SU-DHL-6 (cell line): ENCODE results near the gene TBX6.

Experiments
- CTCF ChIP-seq: fragments of 200-600 bp; sonication (generic); IDR thresholded peaks from one replicate; pipeline ENCODE4 v1.5.1; 2017; ENCODE audit warnings: antibody characterized with exemption, mild to moderate bottlenecking, low read length, moderate library complexity; ENCODE audit not compliant: insufficient read depth, poor library complexity, severe bottlenecking
- EZH2phosphoT487 ChIP-seq: fragments of 200-600 bp; sonication (generic), shearing (Covaris generic); conservative IDR thresholded peaks from 2 replicates; pipeline ENCODE4 v1.6.1; 2018; ENCODE audit warnings: mild to moderate bottlenecking, antibody characterized with exemption, low read length, moderate library complexity, mixed read lengths

- TF ChIP-seq CTCF (no peak), EZH2phosphoT487 (no peak)
Measured at GRCh38 chr16:30117768-30118167, 26.0 kb upstream of the TBX6 start.
